CD4-positive, alpha-beta memory T cell (primary cell): ENCODE data around the gene TRPC4AP. TPM values are rescaled to one million over a fixed set of nuclear protein-coding genes. Genes with fewer than 3 reads are reported as not detected.

Experiments used
- CTCF ChIA-PET: fragments of 350-600 bp; sonication (Branson Sonifier 250); formaldehyde crosslinking; loops from one replicate; lab custom pipeline; 2021; ENCODE audit warnings: inconsistent platforms; ENCODE audit not compliant: partially characterized antibody; lab: Charles Lee
- POLR2A ChIA-PET: fragments of 350-600 bp; sonication (Branson Sonifier 250); formaldehyde crosslinking; loops from one replicate; lab custom pipeline; 2021; ENCODE audit not compliant: partially characterized antibody; lab: Charles Lee
- DNase-seq, 5 donors: peaks; one replicate each; pipeline versions ENCODE4 v3.0.0 to v3.0.0-alpha.2; 2020 to 2022; ENCODE audit warnings: mixed read lengths in 1 of 5
- H3K27ac ChIP-seq: one replicate; pipeline ENCODE4 v1.7.0; 2013; ENCODE audit warnings: low read depth, low read length
- H3K27me3 ChIP-seq: 2 replicates; pipeline ENCODE4 v1.7.0; 2013; ENCODE audit warnings: mild to moderate bottlenecking, low read length, moderate library complexity; ENCODE audit not compliant: insufficient read depth
- H3K36me3 ChIP-seq: 2 replicates; pipeline ENCODE4 v1.7.0; 2013; ENCODE audit warnings: mild to moderate bottlenecking, low read length, moderate library complexity; ENCODE audit not compliant: insufficient read depth
- H3K4me1 ChIP-seq: 2 replicates; pipeline ENCODE4 v1.7.0; 2013; ENCODE audit warnings: mild to moderate bottlenecking, low read length, moderate library complexity; ENCODE audit not compliant: insufficient read depth
- H3K4me3 ChIP-seq, 2 donors: one replicate each; pipeline ENCODE4 v1.7.0; 2013; ENCODE audit warnings: low read length in 2 of 2, mild to moderate bottlenecking in 1 of 2
- H3K9me3 ChIP-seq, 2 donors: one replicate each; pipeline ENCODE4 v1.7.0; 2013; ENCODE audit warnings: low read length in 2 of 2, control low read depth in 1 of 2; ENCODE audit not compliant: control insufficient read depth in 1 of 2
- H3K27ac Mint-ChIP-seq, 7 donors: one replicate each; pipeline ENCODE4 v1.8.0; 2020 to 2021; ENCODE audit warnings: mixed read lengths in 7 of 7, mild to moderate bottlenecking in 6 of 7, inconsistent platforms in 3 of 7, moderate library complexity in 3 of 7
- H3K27me3 Mint-ChIP-seq, 2 donors: one replicate each; pipeline ENCODE4 v1.8.0; 2020 to 2021; ENCODE audit warnings: mixed read lengths in 2 of 2
- H3K36me3 Mint-ChIP-seq, 2 donors: one replicate each; pipeline ENCODE4 v1.8.0; 2020 to 2021; ENCODE audit warnings: mixed read lengths in 2 of 2, inconsistent platforms in 1 of 2, mild to moderate bottlenecking in 1 of 2
- H3K4me1 Mint-ChIP-seq, 4 donors: one replicate each; pipeline ENCODE4 v1.8.0; 2020 to 2021; ENCODE audit warnings: mixed read lengths in 4 of 4, mild to moderate bottlenecking in 1 of 4
- H3K4me3 Mint-ChIP-seq, 8 donors: one replicate each; pipeline ENCODE4 v1.8.0; 2020 to 2021; ENCODE audit warnings: mixed read lengths in 8 of 8, mild to moderate bottlenecking in 7 of 8, moderate library complexity in 6 of 8, inconsistent platforms in 3 of 8
- H3K9me3 Mint-ChIP-seq, 8 donors: one replicate each; pipeline ENCODE4 v1.8.0; 2020 to 2021; ENCODE audit warnings: mixed read lengths in 8 of 8, mild to moderate bottlenecking in 5 of 8, inconsistent platforms in 3 of 8, moderate library complexity in 1 of 8
- intact Hi-C: fragments of 100-400 bp; cut with micrococcal nuclease; formaldehyde crosslinking; loops from one replicate; pipeline ENCODE4 v1.15.1; 2023
- polyA plus RNA-seq, 2 donors: library from polyadenylated mRNA; unstranded; fragments of 300-500 nt; fragmentation: Illumina TruSeq; gene quantifications; one replicate each; pipeline ENCODE4 v1.2.3, GENCODE V29; 2021
- total RNA-seq, 2 experiments: library from RNA; stranded (reverse); gene quantifications; one replicate each; pipeline ENCODE4 v1.2.3, GENCODE V29; 2021

TRPC4AP gene
- total and polyA plus RNA-seq, 4 experiments from 2014 or later: 61.2 to 81.6 (median 63.8) TPM

DNA sequence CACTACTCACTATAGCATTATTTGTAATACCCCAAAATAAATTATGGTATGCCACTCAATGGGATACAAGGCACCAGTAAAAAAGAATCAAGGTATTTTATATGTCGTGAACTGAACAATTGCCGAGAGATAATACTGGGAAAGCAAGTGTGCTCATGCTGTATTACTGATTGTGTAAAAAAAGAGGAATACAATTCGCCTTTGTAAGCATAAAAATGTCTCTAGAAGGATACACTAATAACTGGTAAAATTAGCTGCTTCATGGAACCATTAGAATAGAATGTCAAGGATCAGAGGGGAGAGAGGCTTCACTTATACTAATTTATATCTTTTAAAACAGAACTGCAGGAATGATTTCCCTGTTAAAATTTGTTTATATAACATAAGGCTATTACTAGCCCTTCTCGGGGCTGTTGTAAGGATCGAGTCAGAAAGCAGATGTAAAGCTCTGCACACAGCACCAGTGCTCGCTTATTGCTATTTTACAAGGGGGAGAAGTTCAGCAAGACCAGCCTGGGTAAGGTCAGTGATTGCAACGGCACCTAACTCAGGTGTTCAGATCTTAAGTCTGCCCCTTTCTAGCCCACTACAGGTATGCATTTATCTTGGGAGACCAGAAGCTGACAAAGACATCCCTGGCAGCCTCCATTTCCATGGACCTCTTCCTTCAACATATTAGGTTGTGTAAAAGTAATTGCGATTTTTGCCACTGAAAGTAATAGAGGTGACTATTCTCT, 75.3 kb downstream of the TRPC4AP start:
- H3K36me3 ChIP-seq: peaks cover 49% of the 10 kb centered on the region
- H3K4me3 Mint-ChIP-seq: no peak overlapping the region
- ChIA-PET POLR2A (no interaction called here), CTCF (no interaction called here)
- no peaks in the 10 kb centered on the region for H3K9me3 ChIP-seq
- H3K4me1 Mint-ChIP-seq: no peaks in the 10 kb centered on the region
- no peak overlapping the region for H3K27ac ChIP-seq
- H3K27me3 Mint-ChIP-seq: no peaks in the 10 kb centered on the region
- no peaks in the 10 kb centered on the region for H3K9me3 Mint-ChIP-seq
- H3K36me3 Mint-ChIP-seq: peaks cover 29 to 83% of the 10 kb centered on the region in 2 donors
- no peaks in the 10 kb centered on the region for H3K4me1 ChIP-seq
- H3K4me3 ChIP-seq: no peak overlapping the region
- H3K27me3 ChIP-seq: no peaks in the 10 kb centered on the region
- no peak for DNase-seq
- intact Hi-C loops: no loop called here
- H3K27ac Mint-ChIP-seq: peak overlapping the region in 4 of 7 donors; percentile 6 to 43 (median 17)

DNA sequence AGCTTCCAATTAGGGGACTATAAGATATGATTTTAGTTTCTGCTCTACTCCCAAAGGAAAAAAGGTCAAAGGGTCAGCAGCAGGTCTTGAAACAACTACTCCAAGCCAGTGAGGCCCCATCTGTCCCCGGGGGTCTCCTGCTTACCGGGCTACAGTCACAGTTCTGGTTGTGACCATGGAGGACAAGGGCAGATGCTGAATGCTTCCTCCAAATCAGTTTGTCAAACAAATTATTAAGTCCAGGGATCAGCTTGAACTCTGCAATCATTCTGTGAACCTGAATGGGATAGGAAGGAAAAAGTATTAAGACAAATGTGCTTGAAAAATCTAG, 76.8 kb downstream of the TRPC4AP start:
- no peak for DNase-seq
- no peak overlapping the region for H3K27ac ChIP-seq
- H3K4me1 ChIP-seq: no peaks in the 10 kb centered on the region
- ChIA-PET POLR2A (interaction anchor here (0.6 kb wide), 1 partner anchor 31 kb away, joined by 3 read pairs; no protein-coding TSS in a partner anchor), CTCF (interaction anchor here (0.5 to 0.7 kb wide), 2 partner anchors 33 to 638 kb away, joined by 3 read pairs; no protein-coding TSS in a partner anchor)
- Mint-ChIP-seq H3K9me3 (no peaks in the 10 kb centered on the region), H3K4me1 (no peaks in the 10 kb centered on the region), H3K27ac (peak overlapping the region in 2 of 7 donors; percentile 52 to 79), H3K4me3 (no peak overlapping the region), H3K36me3 (peaks cover 33 to 90% of the 10 kb centered on the region in 2 donors), H3K27me3 (no peaks in the 10 kb centered on the region)
- H3K9me3 ChIP-seq: no peaks in the 10 kb centered on the region
- no peak overlapping the region for H3K4me3 ChIP-seq
- no peaks in the 10 kb centered on the region for H3K27me3 ChIP-seq
- H3K36me3 ChIP-seq: peaks cover 61% of the 10 kb centered on the region
- intact Hi-C loops: no loop called here

DNA sequence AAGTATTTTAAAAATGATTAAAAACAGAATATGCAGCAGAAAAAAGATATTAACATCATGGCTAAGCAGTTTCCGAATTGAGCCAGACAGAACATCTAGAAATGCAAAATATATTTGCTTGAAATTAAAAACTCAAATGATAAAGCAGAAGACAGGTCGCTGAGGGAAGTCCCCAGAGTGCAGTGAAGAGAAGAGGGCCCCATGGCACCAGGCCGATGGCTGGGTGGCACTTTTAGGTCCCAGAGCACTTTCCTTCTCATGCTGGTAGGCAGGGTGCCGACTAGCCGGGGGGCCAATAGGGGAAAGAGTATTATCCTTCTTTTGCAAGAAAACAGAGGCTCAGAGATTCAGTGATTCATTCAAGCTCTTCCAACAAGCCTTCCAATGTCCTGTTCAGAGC, 78.1 kb downstream of the TRPC4AP start:
- Mint-ChIP-seq H3K4me1 (no peaks in the 10 kb centered on the region), H3K27ac (peak overlapping the region in 1 of 7 donors; percentile 78), H3K4me3 (no peak overlapping the region), H3K36me3 (peaks cover 37 to 89% of the 10 kb centered on the region in 2 donors), H3K9me3 (no peaks in the 10 kb centered on the region), H3K27me3 (no peaks in the 10 kb centered on the region)
- Histone ChIP-seq H3K9me3 (no peaks in the 10 kb centered on the region), H3K36me3 (peaks cover 64% of the 10 kb centered on the region), H3K4me1 (no peaks in the 10 kb centered on the region), H3K27me3 (no peaks in the 10 kb centered on the region), H3K4me3 (no peak overlapping the region), H3K27ac (no peak overlapping the region)
- intact Hi-C loops: no loop called here
- ChIA-PET POLR2A (no interaction called here), CTCF (no interaction called here)
- DNase-seq: no peak

DNA sequence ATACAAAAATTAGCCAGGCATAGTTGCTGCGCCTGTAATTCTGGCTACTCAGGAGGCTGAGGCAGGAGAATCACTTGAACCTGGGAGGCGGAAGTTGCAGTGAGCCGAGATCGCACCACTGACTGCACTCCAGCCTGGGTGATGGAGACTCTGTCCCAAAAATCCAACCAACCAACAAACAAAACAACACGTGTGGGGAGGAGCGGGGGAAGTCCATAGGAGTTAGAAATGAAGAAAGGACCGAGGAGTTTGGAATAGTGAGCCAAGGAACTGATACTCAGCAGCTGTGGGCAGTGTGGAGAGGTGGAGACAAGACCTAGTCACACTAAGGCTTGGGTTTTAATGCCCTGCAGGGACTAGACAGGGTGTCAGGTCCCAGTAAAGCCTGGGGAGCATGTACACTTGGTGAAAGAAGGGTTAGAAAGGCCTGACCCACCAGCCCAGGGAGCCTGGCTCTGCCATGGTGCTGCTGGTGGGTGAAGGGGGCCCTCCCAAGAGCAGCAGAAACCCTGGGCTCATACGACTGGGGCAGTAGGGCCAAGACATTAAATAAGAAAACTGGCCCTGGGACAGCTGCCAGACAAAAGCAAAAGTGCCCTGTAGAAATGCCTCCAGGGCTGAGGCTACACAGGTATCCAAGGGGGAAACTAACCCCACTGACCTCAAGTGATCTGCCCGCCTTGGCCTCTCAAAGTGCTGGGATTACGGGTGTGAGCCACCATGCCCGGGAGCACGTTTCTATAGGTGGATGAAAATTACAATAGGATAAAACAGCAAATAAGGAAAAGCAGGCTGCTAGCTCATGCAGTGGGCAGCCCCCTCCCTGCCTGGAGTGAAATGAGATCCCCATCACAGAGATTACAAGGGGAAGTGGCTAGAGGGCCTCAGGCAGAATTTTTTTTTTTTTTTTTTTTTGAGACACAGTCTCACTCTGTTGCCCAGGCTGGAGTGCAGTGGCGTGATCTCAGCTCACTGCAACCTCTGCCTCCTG, 78.9 kb downstream of the TRPC4AP start:
- Mint-ChIP-seq H3K4me3 (no peak overlapping the region), H3K36me3 (peaks cover 42 to 90% of the 10 kb centered on the region in 2 donors), H3K4me1 (no peaks in the 10 kb centered on the region), H3K27me3 (no peaks in the 10 kb centered on the region), H3K9me3 (no peaks in the 10 kb centered on the region), H3K27ac (peak overlapping the region in 1 of 7 donors; percentile 15)
- intact Hi-C loops: no loop called here
- Histone ChIP-seq H3K9me3 (no peaks in the 10 kb centered on the region), H3K4me3 (no peak overlapping the region), H3K27ac (no peak overlapping the region), H3K36me3 (peaks cover 66% of the 10 kb centered on the region), H3K4me1 (no peaks in the 10 kb centered on the region), H3K27me3 (no peaks in the 10 kb centered on the region)
- ChIA-PET CTCF (no interaction called here), POLR2A (no interaction called here)
- no peak for DNase-seq

DNA sequence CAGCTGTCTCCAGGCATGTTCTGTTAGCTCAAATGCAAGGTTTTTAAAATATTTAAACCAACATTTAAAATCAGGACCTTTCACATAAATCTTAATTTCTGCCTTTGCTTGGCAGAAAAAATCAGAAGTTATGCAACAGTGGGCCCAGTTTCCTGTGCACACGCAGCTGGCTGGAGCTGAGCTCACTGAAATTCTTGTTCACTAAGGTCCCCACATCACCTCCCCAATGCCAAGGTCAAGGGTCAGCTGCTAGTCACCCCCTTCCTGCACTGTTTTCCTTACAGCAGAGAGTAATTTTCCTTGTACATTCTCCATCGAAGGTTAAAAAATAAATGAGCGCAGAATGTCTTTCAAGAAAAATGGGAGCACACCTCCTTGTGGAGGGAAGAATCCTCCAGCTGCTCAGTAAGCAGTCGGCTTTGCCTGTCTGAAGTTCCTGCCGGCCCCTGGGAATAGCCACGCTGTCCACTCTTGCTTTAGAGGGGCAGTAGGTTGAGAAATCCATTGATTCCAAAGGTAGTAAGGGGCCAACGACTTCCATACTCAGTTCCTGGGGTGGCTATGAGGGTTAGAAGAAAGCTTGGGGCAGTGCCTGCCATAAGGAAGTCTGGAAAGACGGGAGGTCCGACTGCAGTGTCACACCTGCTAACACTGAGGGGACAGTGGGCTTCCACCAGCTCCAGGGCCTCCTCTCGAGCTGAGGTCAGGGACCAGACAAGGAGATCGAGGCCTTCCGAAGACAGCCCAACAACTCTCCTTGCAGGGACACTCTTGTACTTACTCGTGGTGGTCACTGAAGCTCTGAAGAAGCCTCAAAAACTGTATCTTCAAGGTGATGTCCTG, 80.2 kb downstream of the TRPC4AP start:
- ChIA-PET CTCF (interaction anchor here (1.0 kb wide), 1 partner anchor 180 kb away, joined by 3 read pairs; no protein-coding TSS in a partner anchor), POLR2A (interaction anchor here (0.6 to 1.0 kb wide), 2 partner anchors 11 to 107 kb away, joined by 3 read pairs; no protein-coding TSS in a partner anchor)
- peaks cover 49 to 95% of the 10 kb centered on the region in 2 donors for H3K36me3 Mint-ChIP-seq
- DNase-seq: no peak
- Histone ChIP-seq H3K36me3 (peaks cover 79% of the 10 kb centered on the region), H3K4me1 (no peaks in the 10 kb centered on the region), H3K27ac (no peak overlapping the region), H3K4me3 (no peak overlapping the region), H3K9me3 (no peaks in the 10 kb centered on the region), H3K27me3 (no peaks in the 10 kb centered on the region)
- H3K27ac Mint-ChIP-seq: peak overlapping the region in 1 of 7 donors; percentile 76
- intact Hi-C loops: no loop called here
- peak overlapping the region in 1 of 8 donors; percentile 26 for H3K4me3 Mint-ChIP-seq
- no peaks in the 10 kb centered on the region for H3K27me3 Mint-ChIP-seq
- H3K9me3 Mint-ChIP-seq: no peaks in the 10 kb centered on the region
- no peaks in the 10 kb centered on the region for H3K4me1 Mint-ChIP-seq

DNA sequence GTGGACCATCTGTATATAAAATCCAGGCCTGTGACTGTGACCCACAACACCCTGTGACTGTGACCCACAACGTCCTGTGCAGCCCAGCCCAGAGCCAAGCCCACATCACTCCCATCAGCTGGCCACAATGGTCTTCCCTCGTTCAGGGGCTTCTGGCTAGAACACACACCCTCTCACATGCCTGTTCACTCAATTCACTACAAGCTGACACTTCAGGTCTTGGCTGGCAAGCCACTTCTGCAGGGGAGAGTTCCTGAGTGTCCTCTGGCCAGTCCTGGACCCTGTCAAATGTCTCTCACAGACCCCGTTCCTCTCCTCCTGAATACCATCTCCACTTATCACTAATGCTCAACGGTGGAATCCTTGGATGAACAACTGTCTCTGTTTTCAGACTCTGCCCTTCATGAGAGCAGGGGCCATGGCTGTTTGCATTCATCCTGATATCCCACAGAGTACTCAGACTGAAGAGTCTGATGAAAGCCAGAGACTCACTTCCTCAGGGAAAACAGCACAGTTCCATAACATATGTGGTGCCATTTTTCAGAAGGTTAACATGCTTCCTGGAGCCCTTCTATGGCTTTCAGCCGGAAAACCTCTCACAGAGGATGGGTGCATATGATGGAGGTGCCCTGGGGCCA, 80.9 kb downstream of the TRPC4AP start:
- Mint-ChIP-seq H3K27me3 (no peaks in the 10 kb centered on the region), H3K9me3 (no peaks in the 10 kb centered on the region), H3K4me3 (no peak overlapping the region), H3K27ac (no peak overlapping the region), H3K36me3 (peaks cover 51 to 93% of the 10 kb centered on the region in 2 donors), H3K4me1 (no peaks in the 10 kb centered on the region)
- Histone ChIP-seq H3K36me3 (peaks cover 85% of the 10 kb centered on the region), H3K4me3 (no peak overlapping the region), H3K9me3 (no peaks in the 10 kb centered on the region), H3K27me3 (no peaks in the 10 kb centered on the region), H3K4me1 (no peaks in the 10 kb centered on the region), H3K27ac (no peak overlapping the region)
- POLR2A ChIA-PET: interaction anchor here (1.0 kb wide), 2 partner anchors 11 to 108 kb away, joined by 3 read pairs; no protein-coding TSS in a partner anchor
- DNase-seq: no peak
- CTCF ChIA-PET: interaction anchor here (0.8 to 1.0 kb wide), 2 partner anchors 139 to 179 kb away, joined by 3 read pairs; partner anchors contain the start of gene GGT7
- intact Hi-C loops: no loop called here
